ENCODE data around the gene INSM1. TPM values are rescaled to one million over a fixed set of nuclear protein-coding genes. Genes with fewer than 3 reads are reported as not detected.

INSM1 gene
- total and polyA plus RNA-seq, 7 donors: 0.36 to 1.4 (median 0.80) TPM; not detected in 2

DNA sequence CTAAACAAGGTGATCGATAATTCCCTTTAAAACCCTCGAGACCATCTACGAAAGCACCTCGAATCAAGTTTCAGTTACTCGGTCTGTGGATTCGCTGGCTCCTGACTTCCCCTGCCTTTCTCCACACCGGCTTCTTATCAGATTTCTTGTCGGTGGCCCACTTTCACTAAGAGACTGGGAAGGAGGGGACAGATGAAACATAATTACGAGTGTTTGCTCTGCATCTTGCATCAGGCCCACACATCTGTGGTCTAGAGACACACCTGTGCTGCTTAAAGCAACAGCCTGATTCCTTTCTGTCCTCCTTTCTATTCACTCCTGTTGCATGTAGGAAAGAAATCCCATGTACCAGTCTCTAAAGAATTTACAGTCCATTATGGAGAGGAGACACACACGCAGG is 37.7 kb downstream of the INSM1 start:
- intact Hi-C loops (cut with DNase I): no loop called here
- no peak overlapping the region for H3K4me3 ChIP-seq

DNA sequence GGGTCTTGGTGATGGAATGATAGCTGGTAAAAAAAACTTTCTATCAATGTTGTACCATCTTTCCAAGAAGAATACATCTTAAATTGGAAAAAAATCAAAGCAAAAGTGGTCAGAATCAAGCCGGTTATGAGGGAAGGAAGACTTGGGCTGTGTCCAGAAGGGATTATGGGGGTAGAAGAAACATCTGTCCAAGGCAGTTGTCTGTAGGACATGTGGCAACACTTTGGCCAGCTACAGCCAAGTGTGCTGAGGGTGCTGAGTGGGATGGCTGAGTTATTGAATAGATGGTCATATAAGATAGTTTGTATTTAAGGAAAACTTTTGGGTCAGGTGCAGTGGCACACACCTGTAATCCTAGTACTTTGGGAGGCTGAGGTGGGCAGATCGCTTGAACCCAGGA is 38.4 kb downstream of the INSM1 start:
- no peak overlapping the region for H3K4me3 ChIP-seq
- peaks cover 0 to under 1% (median 0%) of the 10 kb centered on the region in 4 donors for H3K36me3 ChIP-seq
- WGBS, 2 donors: 85 to 89% methylated on average over 2 of the region's 2 CpGs
- H3K4me1 ChIP-seq: no peaks in the 10 kb centered on the region
- TF ChIP-seq EP300 (IDR thresholded peaks at IDR 0.05): no peak
- no peak for TF ChIP-seq POLR2A (IDR thresholded peaks at IDR 0.05)
- TF ChIP-seq, protein P1, sequence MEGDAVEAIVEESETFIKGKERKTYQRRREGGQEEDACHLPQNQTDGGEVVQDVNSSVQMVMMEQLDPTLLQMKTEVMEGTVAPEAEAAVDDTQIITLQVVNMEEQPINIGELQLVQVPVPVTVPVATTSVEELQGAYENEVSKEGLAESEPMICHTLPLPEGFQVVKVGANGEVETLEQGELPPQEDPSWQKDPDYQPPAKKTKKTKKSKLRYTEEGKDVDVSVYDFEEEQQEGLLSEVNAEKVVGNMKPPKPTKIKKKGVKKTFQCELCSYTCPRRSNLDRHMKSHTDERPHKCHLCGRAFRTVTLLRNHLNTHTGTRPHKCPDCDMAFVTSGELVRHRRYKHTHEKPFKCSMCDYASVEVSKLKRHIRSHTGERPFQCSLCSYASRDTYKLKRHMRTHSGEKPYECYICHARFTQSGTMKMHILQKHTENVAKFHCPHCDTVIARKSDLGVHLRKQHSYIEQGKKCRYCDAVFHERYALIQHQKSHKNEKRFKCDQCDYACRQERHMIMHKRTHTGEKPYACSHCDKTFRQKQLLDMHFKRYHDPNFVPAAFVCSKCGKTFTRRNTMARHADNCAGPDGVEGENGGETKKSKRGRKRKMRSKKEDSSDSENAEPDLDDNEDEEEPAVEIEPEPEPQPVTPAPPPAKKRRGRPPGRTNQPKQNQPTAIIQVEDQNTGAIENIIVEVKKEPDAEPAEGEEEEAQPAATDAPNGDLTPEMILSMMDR (IDR thresholded peaks at IDR 0.05): no peak
- no peak for TF ChIP-seq POLR2AphosphoS5 (IDR thresholded peaks at IDR 0.05)
- no peak overlapping the region for H3K27ac ChIP-seq
- intact Hi-C loops (cut with DNase I): no loop called here
- no peaks in the 10 kb centered on the region for H3K27me3 ChIP-seq
- DNase-seq: no peak
- H3K9me3 ChIP-seq: no peaks in the 10 kb centered on the region

More for the DNA sequence above, 37.7 kb downstream of the INSM1 start:
- no peaks in the 10 kb centered on the region for H3K27me3 ChIP-seq
- no peaks in the 10 kb centered on the region for H3K4me1 ChIP-seq
- no peak overlapping the region for H3K27ac ChIP-seq
- 86 to 92% methylated on average over 10 of the region's 10 CpGs for WGBS, 2 donors
- no peaks in the 10 kb centered on the region for H3K36me3 ChIP-seq
- TF ChIP-seq EP300 (IDR thresholded peaks at IDR 0.05): no peak
- TF ChIP-seq, protein P1 (IDR thresholded peaks at IDR 0.05): no peak
- TF ChIP-seq POLR2A (IDR thresholded peaks at IDR 0.05): no peak
- TF ChIP-seq POLR2AphosphoS5 (IDR thresholded peaks at IDR 0.05): no peak
- H3K9me3 ChIP-seq: no peaks in the 10 kb centered on the region
- DNase-seq: no peak

DNA sequence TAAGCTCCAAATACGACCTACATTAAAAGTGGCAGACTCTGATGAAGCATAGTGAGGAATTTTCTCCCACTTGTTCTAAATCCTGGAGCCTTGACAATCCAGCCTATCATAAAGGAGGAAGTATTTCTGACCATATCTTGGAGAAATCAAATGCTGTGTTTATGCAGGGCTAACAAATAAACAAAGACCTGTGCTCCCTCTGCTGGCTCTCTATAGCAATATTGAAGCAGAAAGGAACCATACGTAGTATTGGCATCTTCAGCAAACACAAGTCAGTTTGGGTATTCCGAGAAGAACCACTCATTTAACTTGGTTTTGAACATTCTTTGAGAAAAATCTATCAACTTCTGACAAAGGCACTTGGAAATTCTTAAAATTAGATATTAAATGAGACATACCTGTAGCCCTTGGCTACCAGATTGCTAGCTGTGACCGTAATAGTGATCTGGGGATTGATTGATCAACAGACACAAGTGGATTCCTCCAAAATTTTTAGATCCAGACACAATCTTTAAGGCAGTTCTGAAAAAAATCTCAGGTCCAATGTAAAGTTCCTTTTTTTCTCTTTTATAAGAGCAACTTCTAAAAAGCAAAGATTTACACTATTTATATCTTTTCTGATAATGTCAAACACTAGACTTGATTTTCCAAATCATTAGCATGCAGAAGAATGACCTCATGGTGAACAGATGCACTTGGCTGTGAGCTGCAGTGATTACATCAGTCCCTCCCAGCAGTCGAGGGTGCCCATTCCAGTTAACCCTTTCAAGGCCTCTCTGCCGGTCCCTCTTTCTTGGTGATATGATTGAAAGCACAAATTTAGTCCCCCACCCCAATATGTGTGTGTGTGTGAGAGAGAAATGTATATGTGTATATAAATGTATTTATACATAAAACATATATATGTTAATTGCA is 40.2 kb downstream of the INSM1 start:
- 68 to 74% methylated on average over 6 of the region's 6 CpGs for WGBS, 2 donors
- DNase-seq: no peak
- no peak for TF ChIP-seq POLR2AphosphoS5 (IDR thresholded peaks at IDR 0.05)
- TF ChIP-seq EP300 (IDR thresholded peaks at IDR 0.05): no peak
- TF ChIP-seq, protein P1 (IDR thresholded peaks at IDR 0.05): no peak
- no peak for TF ChIP-seq POLR2A (IDR thresholded peaks at IDR 0.05)
- Histone ChIP-seq H3K4me1 (no peaks in the 10 kb centered on the region), H3K27me3 (no peaks in the 10 kb centered on the region), H3K4me3 (no peak overlapping the region), H3K36me3 (peaks cover 0 to 3% (median 0%) of the 10 kb centered on the region in 4 donors), H3K9me3 (no peaks in the 10 kb centered on the region), H3K27ac (no peak overlapping the region)
- intact Hi-C loops (cut with DNase I): no loop called here

DNA sequence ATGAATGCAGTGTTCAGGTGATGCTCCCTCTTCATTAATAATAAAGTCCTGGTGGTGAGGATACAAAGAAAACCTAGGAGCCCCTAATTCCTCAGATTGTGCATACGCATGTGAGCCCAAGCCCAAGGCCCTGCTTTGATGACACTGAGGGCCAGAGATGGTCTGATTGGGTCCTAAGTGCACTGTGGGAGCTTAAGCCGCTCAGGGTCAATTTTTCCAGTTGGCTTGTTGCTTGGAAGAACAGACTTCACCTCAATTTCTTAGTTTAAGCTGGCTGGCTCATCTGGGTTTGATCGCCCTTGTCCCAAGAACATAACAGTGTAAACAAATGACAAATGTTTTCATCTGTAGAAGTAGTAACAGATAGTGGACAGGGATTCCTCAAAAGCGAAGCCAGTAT is 41.4 kb downstream of the INSM1 start:
- Histone ChIP-seq H3K4me3 (no peak overlapping the region), H3K9me3 (no peaks in the 10 kb centered on the region), H3K36me3 (peaks cover 0 to 3% (median 0%) of the 10 kb centered on the region in 4 donors), H3K4me1 (no peaks in the 10 kb centered on the region), H3K27me3 (no peaks in the 10 kb centered on the region), H3K27ac (no peak overlapping the region)
- intact Hi-C loops (cut with DNase I): no loop called here
- 95 to 96% methylated on average over 4 of the region's 4 CpGs for WGBS, 2 donors
- no peak for TF ChIP-seq POLR2AphosphoS5 (IDR thresholded peaks at IDR 0.05)
- TF ChIP-seq, protein P1 (IDR thresholded peaks at IDR 0.05): no peak
- TF ChIP-seq EP300 (IDR thresholded peaks at IDR 0.05): no peak
- TF ChIP-seq POLR2A (IDR thresholded peaks at IDR 0.05): no peak
- DNase-seq: no peak

All from sigmoid colon (tissue), 7 donors.